ENCODE data around the gene RNF213.

RNF213 gene

GRCh38 chr17:80319262-80319998 lies 58.8 kb downstream of the RNF213 start:
- TF ChIP-seq SPI1 (IDR thresholded peaks at IDR 0.05; ENCODE audit: borderline replicate concordance, low read depth) (no peak), GABPA (IDR thresholded peaks at IDR 0.05; ENCODE audit: low read depth) (no peak), POLR2AphosphoS5 (IDR thresholded peaks at IDR 0.05; ENCODE audit: low read depth) (no peak), REST (IDR thresholded peaks at IDR 0.05; ENCODE audit: insufficient replicate concordance, low read depth) (no peak)
- TF ChIP-seq, protein P1, sequence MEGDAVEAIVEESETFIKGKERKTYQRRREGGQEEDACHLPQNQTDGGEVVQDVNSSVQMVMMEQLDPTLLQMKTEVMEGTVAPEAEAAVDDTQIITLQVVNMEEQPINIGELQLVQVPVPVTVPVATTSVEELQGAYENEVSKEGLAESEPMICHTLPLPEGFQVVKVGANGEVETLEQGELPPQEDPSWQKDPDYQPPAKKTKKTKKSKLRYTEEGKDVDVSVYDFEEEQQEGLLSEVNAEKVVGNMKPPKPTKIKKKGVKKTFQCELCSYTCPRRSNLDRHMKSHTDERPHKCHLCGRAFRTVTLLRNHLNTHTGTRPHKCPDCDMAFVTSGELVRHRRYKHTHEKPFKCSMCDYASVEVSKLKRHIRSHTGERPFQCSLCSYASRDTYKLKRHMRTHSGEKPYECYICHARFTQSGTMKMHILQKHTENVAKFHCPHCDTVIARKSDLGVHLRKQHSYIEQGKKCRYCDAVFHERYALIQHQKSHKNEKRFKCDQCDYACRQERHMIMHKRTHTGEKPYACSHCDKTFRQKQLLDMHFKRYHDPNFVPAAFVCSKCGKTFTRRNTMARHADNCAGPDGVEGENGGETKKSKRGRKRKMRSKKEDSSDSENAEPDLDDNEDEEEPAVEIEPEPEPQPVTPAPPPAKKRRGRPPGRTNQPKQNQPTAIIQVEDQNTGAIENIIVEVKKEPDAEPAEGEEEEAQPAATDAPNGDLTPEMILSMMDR (IDR thresholded peaks at IDR 0.05; ENCODE audit: insufficient read depth, low read length), result no peak
- no peak overlapping the region for H3K4me3 ChIP-seq (replicated peaks; ENCODE audit: insufficient read depth, low read length)
- no peak overlapping the region for H3K27ac ChIP-seq (replicated peaks)
- H3K27me3 ChIP-seq (ENCODE audit: insufficient read depth, poor library complexity, severe bottlenecking), result no peaks in the 10 kb centered on the region
- no peak for DNase-seq (ENCODE audit: low read depth in 1 of 2, low spot score in 1 of 2)

GRCh38 chr17:80319999-80320344 lies 59.3 kb downstream of the RNF213 start:
- Histone ChIP-seq H3K27me3 (ENCODE audit: insufficient read depth, poor library complexity, severe bottlenecking) (no peaks in the 10 kb centered on the region), H3K4me3 (replicated peaks; ENCODE audit: insufficient read depth, low read length) (no peak overlapping the region), H3K27ac (replicated peaks) (no peak overlapping the region)
- TF ChIP-seq, protein P1 (IDR thresholded peaks at IDR 0.05; ENCODE audit: insufficient read depth, low read length), result no peak
- TF ChIP-seq GABPA (IDR thresholded peaks at IDR 0.05; ENCODE audit: low read depth), result no peak
- no peak for TF ChIP-seq POLR2AphosphoS5 (IDR thresholded peaks at IDR 0.05; ENCODE audit: low read depth)
- no peak for TF ChIP-seq SPI1 (IDR thresholded peaks at IDR 0.05; ENCODE audit: borderline replicate concordance, low read depth)
- TF ChIP-seq REST (IDR thresholded peaks at IDR 0.05; ENCODE audit: insufficient replicate concordance, low read depth), result no peak
- DNase-seq (ENCODE audit: low read depth in 1 of 2, low spot score in 1 of 2), result no peak

DNA sequence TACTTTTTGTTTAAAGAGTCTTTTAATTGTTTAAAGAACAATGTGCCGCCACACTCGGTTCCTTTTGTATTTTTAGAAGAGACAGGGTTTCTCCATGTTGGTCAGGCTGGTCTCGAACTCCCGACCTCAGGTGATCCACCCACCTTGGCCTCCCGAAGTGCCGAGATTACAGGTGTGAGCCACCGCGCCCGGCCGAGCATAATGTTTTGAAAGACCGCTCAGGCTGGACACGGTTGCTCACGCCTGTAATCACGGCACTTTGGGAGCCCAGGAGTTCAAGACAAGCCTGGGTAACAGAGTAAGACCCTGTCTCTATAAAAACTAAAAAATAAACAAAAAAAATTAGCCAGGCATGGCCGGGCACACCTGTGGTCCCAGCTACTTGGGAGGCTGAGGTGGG lies 59.8 kb downstream of the RNF213 start:
- DNase-seq (ENCODE audit: low read depth in 1 of 2, low spot score in 1 of 2), result no peak

More for the DNA sequence above, 59.8 kb downstream of the RNF213 start:
- Histone ChIP-seq H3K27me3 (ENCODE audit: insufficient read depth, poor library complexity, severe bottlenecking) (no peaks in the 10 kb centered on the region), H3K4me3 (replicated peaks; ENCODE audit: insufficient read depth, low read length) (no peak overlapping the region), H3K27ac (replicated peaks) (no peak overlapping the region)
- TF ChIP-seq, protein P1 (IDR thresholded peaks at IDR 0.05; ENCODE audit: insufficient read depth, low read length), result no peak
- TF ChIP-seq POLR2AphosphoS5 (IDR thresholded peaks at IDR 0.05; ENCODE audit: low read depth) (no peak), SPI1 (IDR thresholded peaks at IDR 0.05; ENCODE audit: borderline replicate concordance, low read depth) (no peak), REST (IDR thresholded peaks at IDR 0.05; ENCODE audit: insufficient replicate concordance, low read depth) (no peak), GABPA (IDR thresholded peaks at IDR 0.05; ENCODE audit: low read depth) (no peak)
